Glutamatergic neuron (in vitro differentiated cells): ENCODE data around the gene RRP15. TPM values are rescaled to one million over a fixed set of nuclear protein-coding genes. Genes with fewer than 3 reads are reported as not detected.

Source experiments
- DNase-seq: peaks from one replicate; pipeline ENCODE4 v3.0.0; 2022
- H3K27ac Mint-ChIP-seq: one replicate; pipeline ENCODE4 v1.8.0; 2020; ENCODE audit warnings: mild to moderate bottlenecking, mixed read lengths, inconsistent platforms; ENCODE audit not compliant: unreplicated experiment
- H3K27me3 Mint-ChIP-seq: one replicate; pipeline ENCODE4 v1.8.0; 2020; ENCODE audit warnings: mild to moderate bottlenecking, moderate library complexity, mixed read lengths, inconsistent platforms; ENCODE audit not compliant: unreplicated experiment
- H3K36me3 Mint-ChIP-seq: one replicate; pipeline ENCODE4 v1.8.0; 2020; ENCODE audit warnings: mild to moderate bottlenecking, mixed read lengths, inconsistent platforms; ENCODE audit not compliant: unreplicated experiment
- H3K4me1 Mint-ChIP-seq: one replicate; pipeline ENCODE4 v1.8.0; 2020; ENCODE audit warnings: mild to moderate bottlenecking, low read depth, mixed read lengths, inconsistent platforms; ENCODE audit not compliant: unreplicated experiment
- H3K4me3 Mint-ChIP-seq: one replicate; pipeline ENCODE4 v1.8.0; 2020; ENCODE audit warnings: mild to moderate bottlenecking, mixed read lengths, inconsistent platforms; ENCODE audit not compliant: unreplicated experiment
- H3K9me3 Mint-ChIP-seq: one replicate; pipeline ENCODE4 v1.8.0; 2020; ENCODE audit warnings: mild to moderate bottlenecking, moderate library complexity, mixed read lengths, inconsistent platforms; ENCODE audit not compliant: unreplicated experiment
- total RNA-seq: library from RNA; stranded (reverse); fragmentation: NEBNext Ultra II Directional; extraction: Animal tissue kit (Norgen Biotek cat#: 25700); gene quantifications from one replicate; pipeline ENCODE4 v1.2.1, GENCODE V29; 2021; ENCODE audit not compliant: unreplicated experiment
- TF ChIP-seq, protein P1 (sequence below): fragments of 200-600 bp; sonication (generic); IDR thresholded peaks from one replicate; pipeline ENCODE4 v1.5.0; 2021; ENCODE audit not compliant: partially characterized antibody, unreplicated experiment

The RRP15 gene
- total RNA-seq, 1 donor from 2014 or later = 18.0 TPM

DNA sequence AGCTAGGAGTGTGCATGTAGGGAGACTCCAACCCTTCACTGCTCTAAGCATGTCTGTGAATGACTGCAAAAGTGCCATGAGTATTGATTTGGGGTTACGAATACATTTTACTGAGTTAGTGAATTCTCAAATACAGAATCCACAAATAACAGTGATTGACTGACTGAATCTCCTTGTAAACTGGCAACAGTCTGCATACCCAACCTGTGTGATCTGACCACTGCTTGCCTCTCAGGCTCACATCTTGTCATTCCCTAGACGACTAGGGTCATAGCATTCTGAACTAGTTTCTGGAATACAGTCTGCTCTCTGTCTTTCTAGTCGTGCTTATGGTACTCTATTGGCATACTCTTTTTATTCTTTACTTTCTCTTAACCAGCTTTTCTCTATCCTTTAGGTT lies 7.4 kb downstream of the RRP15 start:
- no peaks in the 10 kb centered on the region for H3K36me3 Mint-ChIP-seq
- DNase-seq = no peak
- H3K27ac Mint-ChIP-seq = no peak overlapping the region
- TF ChIP-seq, protein P1, sequence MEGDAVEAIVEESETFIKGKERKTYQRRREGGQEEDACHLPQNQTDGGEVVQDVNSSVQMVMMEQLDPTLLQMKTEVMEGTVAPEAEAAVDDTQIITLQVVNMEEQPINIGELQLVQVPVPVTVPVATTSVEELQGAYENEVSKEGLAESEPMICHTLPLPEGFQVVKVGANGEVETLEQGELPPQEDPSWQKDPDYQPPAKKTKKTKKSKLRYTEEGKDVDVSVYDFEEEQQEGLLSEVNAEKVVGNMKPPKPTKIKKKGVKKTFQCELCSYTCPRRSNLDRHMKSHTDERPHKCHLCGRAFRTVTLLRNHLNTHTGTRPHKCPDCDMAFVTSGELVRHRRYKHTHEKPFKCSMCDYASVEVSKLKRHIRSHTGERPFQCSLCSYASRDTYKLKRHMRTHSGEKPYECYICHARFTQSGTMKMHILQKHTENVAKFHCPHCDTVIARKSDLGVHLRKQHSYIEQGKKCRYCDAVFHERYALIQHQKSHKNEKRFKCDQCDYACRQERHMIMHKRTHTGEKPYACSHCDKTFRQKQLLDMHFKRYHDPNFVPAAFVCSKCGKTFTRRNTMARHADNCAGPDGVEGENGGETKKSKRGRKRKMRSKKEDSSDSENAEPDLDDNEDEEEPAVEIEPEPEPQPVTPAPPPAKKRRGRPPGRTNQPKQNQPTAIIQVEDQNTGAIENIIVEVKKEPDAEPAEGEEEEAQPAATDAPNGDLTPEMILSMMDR = no peak
- no peaks in the 10 kb centered on the region for H3K27me3 Mint-ChIP-seq
- H3K4me3 Mint-ChIP-seq = no peak overlapping the region
- no peaks in the 10 kb centered on the region for H3K4me1 Mint-ChIP-seq
- no peaks in the 10 kb centered on the region for H3K9me3 Mint-ChIP-seq

DNA sequence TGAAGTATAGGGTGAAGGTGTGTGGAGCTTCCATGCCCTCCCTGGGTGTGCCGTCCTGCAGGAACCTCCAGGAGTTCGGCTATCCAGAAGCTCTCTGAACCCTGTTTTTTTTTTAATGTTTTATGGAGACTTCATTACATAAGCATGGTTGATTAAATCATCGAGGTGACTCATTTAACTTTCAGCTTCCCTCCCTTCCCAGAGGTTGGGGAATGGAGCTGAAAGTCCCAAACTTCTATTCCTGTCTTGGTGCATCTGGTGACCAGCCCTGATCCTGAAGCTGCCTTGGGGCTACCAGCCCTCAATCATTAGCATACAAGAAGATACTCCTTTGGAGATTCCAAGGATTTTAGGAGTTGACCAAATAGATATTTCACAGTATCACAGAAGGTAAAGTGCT lies 9.5 kb downstream of the RRP15 start:
- TF ChIP-seq, protein P1 = no peak
- H3K27me3 Mint-ChIP-seq = no peaks in the 10 kb centered on the region
- H3K9me3 Mint-ChIP-seq = no peaks in the 10 kb centered on the region
- no peaks in the 10 kb centered on the region for H3K36me3 Mint-ChIP-seq
- no peak for DNase-seq
- H3K4me3 Mint-ChIP-seq = no peak overlapping the region
- H3K27ac Mint-ChIP-seq = no peak overlapping the region
- peaks cover 11% of the 10 kb centered on the region for H3K4me1 Mint-ChIP-seq

DNA sequence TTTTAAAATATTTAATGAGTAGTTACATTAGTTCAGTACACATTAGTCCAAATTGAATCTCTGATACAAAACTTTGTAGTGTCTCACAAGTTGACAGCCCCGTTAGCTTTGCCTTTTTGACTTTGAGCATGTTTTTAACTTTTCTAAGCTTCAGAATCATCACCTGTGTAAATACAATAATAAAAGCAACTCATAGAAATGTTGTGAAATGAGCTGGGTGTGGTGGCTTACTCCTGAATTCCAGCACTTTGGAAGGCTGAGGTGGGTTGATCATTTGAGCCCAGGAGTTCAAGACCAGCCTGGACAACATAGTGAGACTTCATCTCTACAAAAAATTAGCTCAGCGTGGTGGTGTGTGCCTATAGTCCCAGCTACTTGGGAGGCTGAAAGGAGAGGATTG lies 11.1 kb downstream of the RRP15 start:
- H3K9me3 Mint-ChIP-seq = no peaks in the 10 kb centered on the region
- TF ChIP-seq, protein P1 = no peak
- no peak overlapping the region for H3K4me3 Mint-ChIP-seq
- H3K4me1 Mint-ChIP-seq = peaks cover 17% of the 10 kb centered on the region
- H3K27ac Mint-ChIP-seq = no peak overlapping the region
- H3K36me3 Mint-ChIP-seq = no peaks in the 10 kb centered on the region
- DNase-seq = no peak
- no peaks in the 10 kb centered on the region for H3K27me3 Mint-ChIP-seq

DNA sequence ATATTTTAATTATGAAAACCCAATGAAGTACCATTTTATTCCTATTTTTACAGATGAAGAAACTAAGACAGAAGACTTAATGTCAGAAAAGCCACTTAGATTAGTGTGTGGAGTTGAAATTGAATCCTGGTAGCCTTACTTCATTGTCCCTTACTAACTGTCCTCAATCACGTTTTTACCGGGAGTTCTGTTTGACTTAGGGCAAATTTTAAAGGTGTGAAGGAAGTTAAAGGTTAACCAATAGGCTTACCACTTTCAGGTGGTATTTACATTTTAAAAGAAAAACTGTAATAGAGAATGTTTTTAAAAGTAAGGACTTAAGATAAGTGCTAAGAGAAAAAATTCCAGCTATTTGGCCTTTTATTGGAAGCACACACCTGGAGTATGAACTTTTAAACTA lies 12.4 kb downstream of the RRP15 start:
- Mint-ChIP-seq H3K4me1 (peaks cover 25% of the 10 kb centered on the region), H3K4me3 (no peak overlapping the region), H3K27me3 (no peaks in the 10 kb centered on the region), H3K36me3 (no peaks in the 10 kb centered on the region), H3K9me3 (no peaks in the 10 kb centered on the region), H3K27ac (no peak overlapping the region)
- DNase-seq = no peak
- TF ChIP-seq, protein P1 = no peak

DNA sequence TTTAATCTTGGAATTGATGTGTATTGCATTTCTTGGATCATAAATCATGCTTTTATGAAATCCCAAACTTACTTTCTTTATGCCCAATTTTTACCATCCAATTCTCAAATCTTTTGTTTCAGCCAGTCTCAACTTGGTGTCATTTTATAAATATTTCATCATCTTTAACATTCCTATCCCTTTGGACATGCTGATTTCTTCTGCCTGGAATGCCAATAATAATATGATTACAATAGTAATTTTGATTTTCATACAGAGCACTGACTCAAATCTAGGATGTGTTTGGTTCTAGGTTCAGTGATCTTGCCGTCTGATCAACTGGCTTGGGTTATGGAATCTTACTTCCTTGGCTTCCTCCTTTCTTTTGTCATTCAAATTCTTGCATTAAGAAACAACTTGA lies 12.8 kb downstream of the RRP15 start:
- H3K27ac Mint-ChIP-seq = peak overlapping the region; percentile 83

More for the DNA sequence above, 12.8 kb downstream of the RRP15 start:
- Mint-ChIP-seq H3K4me3 (no peak overlapping the region), H3K9me3 (no peaks in the 10 kb centered on the region), H3K27me3 (no peaks in the 10 kb centered on the region), H3K4me1 (peaks cover 25% of the 10 kb centered on the region), H3K36me3 (no peaks in the 10 kb centered on the region)
- no peak for DNase-seq
- TF ChIP-seq, protein P1 = no peak
